HepG2 (cell line): Measurements from ENCODE around the gene POLL. TPM values are rescaled to one million over a fixed set of nuclear protein-coding genes. Genes with fewer than 3 reads are reported as not detected.

Experiments used
- ATAC-seq: fragments of 200-7000 bp; cut with Tn5 transposase; 3 replicates; pipeline ENCODE4 v1.9.1; 2020; ENCODE audit warnings: mild to moderate bottlenecking, moderate library complexity
- BruUV-seq: library from RNA; stranded (reverse); fragments of 400-500 nt; replicated peaks from 2 replicates; lab custom pipeline; 2021; lab: Mats Ljungman, UMichigan
- CTCF ChIA-PET: fragments of 300-600 bp; formaldehyde crosslinking; extraction: SDS; loops from one replicate; lab custom pipeline; 2021; ENCODE audit warnings: low total read pairs, inconsistent platforms, low intra/inter-chr PET ratio; lab: Yijun Ruan, JAX
- POLR2A ChIA-PET: fragments of 350-600 bp; sonication (Branson Sonifier 250); formaldehyde crosslinking; loops from one replicate; lab custom pipeline; 2020; ENCODE audit warnings: antibody characterized with exemption, inconsistent platforms; lab: Yijun Ruan, JAX
- DNase-seq: peaks from one replicate; pipeline ENCODE4 v3.0.0-alpha.2; 2015; ENCODE audit warnings: low spot score
- FAIRE-seq: peaks from 3 replicates; lab custom pipeline; 2011; peaks lifted over from hg19 to GRCh38; lab: Jason Lieb, UNC
- H2AFZ ChIP-seq: one replicate; pipeline ENCODE4 v1.6.1; 2011; ENCODE audit warnings: low read length, inconsistent platforms
- H3K27ac ChIP-seq: fragments of 300-600 bp; 3 replicates; pipeline ENCODE4 v1.8.0; 2011; ENCODE audit warnings: mixed run types, mild to moderate bottlenecking, mixed read lengths, low read length, inconsistent platforms; ENCODE audit not compliant: insufficient read depth; ENCODE audit errors: extremely low read length
- H3K27me3 ChIP-seq, 2 experiments: fragments of 200-600 bp in 1 of 2; 2 replicates in 1 of 2; 3 replicates in 1 of 2; pipeline versions ENCODE4 v1.6.0 to v1.8.0; 2011; ENCODE audit warnings: low read length in 2 of 2, mild to moderate bottlenecking in 2 of 2, moderate library complexity in 2 of 2, inconsistent platforms in 1 of 2; ENCODE audit not compliant: insufficient read depth in 2 of 2, control insufficient read depth in 1 of 2
- H3K36me3 ChIP-seq, 2 experiments: fragments of 200-600 bp in 1 of 2; replicated peaks in 1 of 2; 2 replicates in 1 of 2; 3 replicates in 1 of 2; pipeline versions ENCODE4 v1.5.1 to v1.8.0; 2011; ENCODE audit warnings: low read length in 2 of 2, inconsistent platforms in 1 of 2; ENCODE audit not compliant: insufficient read depth in 2 of 2, control insufficient read depth in 1 of 2
- H3K4me1 ChIP-seq: 2 replicates; pipeline ENCODE4 v1.5.1; 2012; ENCODE audit warnings: low read length, inconsistent platforms; ENCODE audit not compliant: insufficient read depth
- H3K4me2 ChIP-seq: 2 replicates; pipeline ENCODE4 v1.6.0; 2011; ENCODE audit warnings: low read depth, low read length, inconsistent platforms
- H3K4me3 ChIP-seq, 3 experiments: fragments of 200-600 bp in 1 of 3; sonication (generic), shearing (Covaris generic) in 1 of 3; replicated peaks in 1 of 3; 2 replicates each; pipeline ENCODE4 v1.5.1; 2011 to 2016; ENCODE audit warnings: low read length in 3 of 3, inconsistent platforms in 2 of 3, low read depth in 2 of 3, mild to moderate bottlenecking in 2 of 3, control low read depth in 1 of 3, mixed read lengths in 1 of 3; ENCODE audit not compliant: insufficient read depth in 1 of 3
- H3K79me2 ChIP-seq: one replicate; pipeline ENCODE4 v1.6.1; 2011; ENCODE audit warnings: low read length, inconsistent platforms; ENCODE audit not compliant: insufficient read depth
- H3K9ac ChIP-seq: 2 replicates; pipeline ENCODE4 v1.6.0; 2011; ENCODE audit warnings: mild to moderate bottlenecking, low read depth, low read length, inconsistent platforms; ENCODE audit not compliant: insufficient read depth
- H3K9me3 ChIP-seq: 2 replicates; pipeline ENCODE4 v1.5.1; 2012; ENCODE audit warnings: mild to moderate bottlenecking, low read length
- H4K20me1 ChIP-seq: 2 replicates; pipeline ENCODE4 v1.6.0; 2011; ENCODE audit warnings: inconsistent platforms, mild to moderate bottlenecking, low read length, moderate library complexity; ENCODE audit not compliant: insufficient read depth
- CBX2 ChIP-seq, 2 experiments: fragments of 200-600 bp in 1 of 2; sonication (generic); formaldehyde crosslinking in 1 of 2; IDR thresholded peaks; 2 replicates each; pipeline versions ENCODE4 v1.7.0 to v1.8.1; 2018 to 2022; ENCODE audit warnings: low read depth in 2 of 2, low read length in 1 of 2, mild to moderate bottlenecking in 1 of 2, missing genetic modification reagents in 1 of 2
- EZH2 ChIP-seq: conservative IDR thresholded peaks from 2 replicates; pipeline ENCODE4 v1.6.1; 2012; ENCODE audit warnings: mild to moderate bottlenecking, low read depth, low read length, moderate library complexity
- FLYWCH1 ChIP-seq: sonication (generic); formaldehyde crosslinking; IDR thresholded peaks from 2 replicates; pipeline ENCODE4 v1.8.1; 2023; ENCODE audit warnings: mild to moderate bottlenecking, missing genetic modification reagents
- KLF16 ChIP-seq, 2 experiments: sonication (generic) in 1 of 2; formaldehyde crosslinking in 1 of 2; IDR thresholded peaks; 2 replicates each; pipeline versions ENCODE4 v1.6.1 to v1.8.0; 2016 to 2023; ENCODE audit warnings: missing genetic modification reagents in 2 of 2, missing compliant biosample characterization in 1 of 2
- MXD3 ChIP-seq: IDR thresholded peaks from 2 replicates; pipeline ENCODE4 v1.6.1; 2016; ENCODE audit warnings: mild to moderate bottlenecking, missing biosample characterization, missing genetic modification reagents
- SALL1 ChIP-seq: sonication (generic); formaldehyde crosslinking; IDR thresholded peaks from 2 replicates; pipeline ENCODE4 v1.8.0; 2022; ENCODE audit warnings: mild to moderate bottlenecking, missing genetic modification reagents
- SIX1 ChIP-seq: sonication (generic); formaldehyde crosslinking; IDR thresholded peaks from 2 replicates; pipeline ENCODE4 v1.4.0; 2020; ENCODE audit warnings: missing genetic modification reagents, borderline replicate concordance
- SMAD9 ChIP-seq: sonication (generic); formaldehyde crosslinking; IDR thresholded peaks from 2 replicates; pipeline ENCODE4 v1.5.1; 2020; ENCODE audit warnings: mild to moderate bottlenecking, missing genetic modification reagents
- ZBTB4 ChIP-seq: sonication (generic); formaldehyde crosslinking; IDR thresholded peaks from 2 replicates; pipeline ENCODE4 v1.4.0; 2020; ENCODE audit warnings: missing genetic modification reagents, mild to moderate bottlenecking, borderline replicate concordance
- ZNF567 ChIP-seq: sonication (generic); formaldehyde crosslinking; IDR thresholded peaks from 2 replicates; pipeline ENCODE4 v1.8.1; 2023; ENCODE audit warnings: mild to moderate bottlenecking, missing genetic modification reagents, borderline replicate concordance
- ZNF570 ChIP-seq: sonication (generic); formaldehyde crosslinking; IDR thresholded peaks from 2 replicates; pipeline ENCODE4 v1.4.0; 2020; ENCODE audit warnings: mild to moderate bottlenecking, missing genetic modification reagents, borderline replicate concordance
- ZNF609 ChIP-seq: sonication (generic); formaldehyde crosslinking; IDR thresholded peaks from 2 replicates; pipeline ENCODE4 v1.4.0; 2020; ENCODE audit warnings: mild to moderate bottlenecking, missing genetic modification reagents, borderline replicate concordance
- ZNF746 ChIP-seq: sonication (generic); formaldehyde crosslinking; IDR thresholded peaks from 2 replicates; pipeline ENCODE4 v1.8.0; 2022; ENCODE audit warnings: mild to moderate bottlenecking, missing genetic modification reagents
- WGBS: methylation state at CpG from one replicate; pipeline ENCODE4 v1.1.6; 2017; ENCODE audit warnings: low lambda C conversion rate; 5-methylcytosine and 5-hydroxymethylcytosine counted together
- in situ Hi-C: cut with HindIII; loops from 2 replicates; pipeline ENCODE4 v1.10.0; 2017; ENCODE audit warnings: low pct_unique_long_range_greater_than_20kb; ENCODE audit not compliant: extremely low pct_ligation_motif_present
- intact Hi-C: fragments of 100-400 bp; cut with micrococcal nuclease; formaldehyde crosslinking; loops from one replicate; pipeline ENCODE4 v1.10.0; 2022; ENCODE audit not compliant: unreplicated experiment
- polyA plus RNA-seq, 8 experiments: library from polyadenylated mRNA; depleted of rRNA in 3 of 8; stranded (reverse) in 7 of 8; unstranded in 1 of 8; fragments of >200 nt; fragmentation: Illumina TruSeq in 4 of 8; extraction: Trizol in 4 of 8; gene quantifications; 2 replicates each; pipeline versions ENCODE4 v1.2.1 to v1.2.3, GENCODE V29; 2011 to 2016; ENCODE audit warnings: low read depth in 4 of 8, missing spikeins in 1 of 8, mixed read lengths in 1 of 8; ENCODE audit not compliant: insufficient read depth in 1 of 8
- total RNA-seq, 5 experiments: library from RNA; depleted of rRNA; stranded (reverse); fragments of >200 nt; fragmentation: Illumina TruSeq; extraction: Trizol; gene quantifications; 2 replicates each; pipeline ENCODE4 v1.2.3, GENCODE V29; 2016; ENCODE audit warnings: low read depth in 1 of 5

Gene POLL
- total and polyA plus RNA-seq, 2 of the 13 experiments (the other 11 are each of a cell fraction or from before 2014, with no cell fraction given) = 13.8 to 19.1 TPM

- Histone ChIP-seq H3K9me3 (no peaks in the 10 kb centered on the region), H3K79me2 (no peaks in the 10 kb centered on the region), H3K4me2 (peak overlapping the region; percentile 100), H4K20me1 (no peaks in the 10 kb centered on the region), H3K27me3 (peaks cover 0 to 41% of the 10 kb centered on the region in 2 experiments; a peak in 4 of 5 replicates), H3K27ac (no peak overlapping the region), H3K4me3 (peak overlapping the region; percentile 68 to 85 (median 68)), H3K36me3 (no peaks in the 10 kb centered on the region), H3K9ac (peak overlapping the region; percentile 60; the same call in 1 of the 2 replicates), H2AFZ (no peak overlapping the region), H3K4me1 (peaks cover 45% of the 10 kb centered on the region)
- ATAC-seq = peak; percentile 21
- in situ Hi-C loops = loop anchor here (5.0 kb wide), 1 partner anchor 278 kb away; no protein-coding TSS in a partner anchor
- FAIRE-seq = no peak
- no peak for DNase-seq
- no TSS peak for BruUV-seq
- CTCF ChIA-PET = interaction anchor here (0.6 to 1.7 kb wide), 3 partner anchors 103 to 357 kb away, joined by 3 to 7 read pairs (median 5); no protein-coding TSS in a partner anchor
- WGBS = 8% methylated on average over 13 of the region's 37 CpGs
- intact Hi-C loops = loop anchor here (1.0 to 5.0 kb wide), 3 partner anchors 34 to 357 kb away; no protein-coding TSS in a partner anchor
- POLR2A ChIA-PET = interaction anchor here (0.7 to 2.3 kb wide), 2 partner anchors 10 to 17 kb away, joined by 3 to 10 read pairs; partner anchors contain the start of genes DPCD and POLL
- TF ChIP-seq FLYWCH1 (CRISPR knock-in tag) (no peak), CBX2 (IDR thresholded peaks at IDR 0.05; ENCODE audit: low read depth, low read length) (no peak), CBX2 (CRISPR knock-in tag; IDR thresholded peaks at IDR 0.05; ENCODE audit: low read depth) (no peak), SALL1 (CRISPR knock-in tag) (no peak), SIX1 (CRISPR knock-in tag) (no peak), MXD3 (CRISPR knock-in tag) (no peak), ZNF609 (CRISPR knock-in tag) (no peak), SMAD9 (CRISPR knock-in tag) (no peak), EZH2 (no peak), ZNF567 (CRISPR knock-in tag) (peak; percentile 42; the same call in 1 of the 2 replicates), ZNF570 (CRISPR knock-in tag) (no peak), KLF16 (CRISPR knock-in tag; IDR thresholded peaks at IDR 0.05) (no peak), ZNF746 (no peak), ZBTB4 (CRISPR knock-in tag) (no peak)
Measured at GRCh38 chr10:101570428-101571270, 17.4 kb downstream of the POLL start.
